K562 (cell line): ENCODE data around the gene LCNL1. TPM values are rescaled to one million over a fixed set of nuclear protein-coding genes. Genes with fewer than 3 reads are reported as not detected.

Experiments used
- ATAC-seq: fragments of 200-7000 bp; cut with Tn5 transposase; 3 replicates; pipeline ENCODE4 v1.9.1; 2020; ENCODE audit warnings: moderate library complexity
- BruUV-seq: library from RNA; stranded (reverse); fragments of 400-500 nt; replicated peaks from 2 replicates; lab custom pipeline; 2021; lab: Mats Ljungman, UMichigan
- CTCF ChIA-PET: fragments of 300-600 bp; formaldehyde crosslinking; extraction: SDS; loops from one replicate; lab custom pipeline; 2021; ENCODE audit warnings: low intra/inter-chr PET ratio; lab: Yijun Ruan, JAX
- POLR2A ChIA-PET: fragments of 300-600, 350-650 bp; sonication (Branson Sonifier 250); formaldehyde crosslinking; extraction: SDS; loops from one replicate; lab custom pipeline; 2021; ENCODE audit warnings: antibody characterized with exemption, inconsistent platforms; lab: Yijun Ruan, JAX
- DNase-seq, 4 experiments: peaks; one replicate each; pipeline versions ENCODE4 v3.0.0 to v3.0.0-alpha.2; 2011 to 2018; ENCODE audit warnings: low spot score in 3 of 4, mixed read lengths in 3 of 4; ENCODE audit errors: extremely low read depth in 1 of 4
- FAIRE-seq: peaks from 2 replicates; lab custom pipeline; 2011; peaks lifted over from hg19 to GRCh38; lab: Jason Lieb, UNC
- H2AFZ ChIP-seq: 2 replicates; pipeline ENCODE4 v1.6.0; 2011; ENCODE audit warnings: low read depth, low read length, control low read depth, inconsistent platforms
- H3K27ac ChIP-seq: fragments of 200-600 bp; 3 replicates; pipeline ENCODE4 v1.8.0; 2011; ENCODE audit warnings: low read depth, mild to moderate bottlenecking, control low read depth, inconsistent platforms, low read length, moderate library complexity, mixed read lengths; ENCODE audit errors: extremely low read depth
- H3K27me3 ChIP-seq, 2 experiments: fragments of 300-600 bp in 1 of 2; 2 replicates in 1 of 2; 3 replicates in 1 of 2; pipeline versions ENCODE4 v1.6.0 to v1.8.0; 2011; ENCODE audit warnings: inconsistent platforms in 2 of 2, low read length in 2 of 2, mild to moderate bottlenecking in 1 of 2, mixed read lengths in 1 of 2, moderate library complexity in 1 of 2; ENCODE audit not compliant: control insufficient read depth in 2 of 2, insufficient read depth in 2 of 2
- H3K36me3 ChIP-seq: fragments of 300-600 bp; 3 replicates; pipeline ENCODE4 v1.8.0; 2011; ENCODE audit warnings: mild to moderate bottlenecking, low read length, inconsistent platforms; ENCODE audit not compliant: control insufficient read depth, insufficient read depth
- H3K4me1 ChIP-seq, 2 experiments: fragments of 200-600 bp in 1 of 2; replicated peaks in 1 of 2; 2 replicates in 1 of 2; 3 replicates in 1 of 2; pipeline versions ENCODE4 v1.5.1 to v1.8.0; 2011; ENCODE audit warnings: inconsistent platforms in 2 of 2, low read length in 2 of 2, mild to moderate bottlenecking in 1 of 2, mixed read lengths in 1 of 2, moderate library complexity in 1 of 2; ENCODE audit not compliant: control insufficient read depth in 2 of 2, insufficient read depth in 2 of 2
- H3K4me2 ChIP-seq: 2 replicates; pipeline ENCODE4 v1.6.1; 2011; ENCODE audit warnings: low read length, control low read depth, inconsistent platforms, mixed read lengths; ENCODE audit not compliant: insufficient read depth
- H3K4me3 ChIP-seq: fragments of 200-600 bp; sonication (generic), shearing (Covaris generic); 2 replicates; pipeline ENCODE4 v1.5.1; 2016; ENCODE audit warnings: control low read depth, inconsistent platforms
- H3K79me2 ChIP-seq: fragments of 200-600 bp; 3 replicates; pipeline ENCODE4 v1.8.0; 2011; ENCODE audit warnings: low read length, inconsistent platforms; ENCODE audit not compliant: control insufficient read depth, insufficient read depth
- H3K9ac ChIP-seq, 2 experiments: 2 replicates each; pipeline versions ENCODE4 v1.6.0 to v1.6.1; 2011; ENCODE audit warnings: low read depth in 2 of 2, low read length in 2 of 2, control low read depth in 1 of 2, inconsistent platforms in 1 of 2, mild to moderate bottlenecking in 1 of 2, mixed read lengths in 1 of 2; ENCODE audit not compliant: insufficient read depth in 1 of 2
- H3K9me1 ChIP-seq: one replicate; pipeline ENCODE4 v1.6.0; 2011; ENCODE audit warnings: inconsistent platforms, mild to moderate bottlenecking, low read length, moderate library complexity; ENCODE audit not compliant: control insufficient read depth, insufficient read depth
- H3K9me3 ChIP-seq: replicated peaks from 2 replicates; pipeline ENCODE4 v1.5.1; 2011; ENCODE audit warnings: low read depth, low read length, inconsistent platforms; ENCODE audit not compliant: control insufficient read depth, insufficient read depth
- H4K20me1 ChIP-seq: replicated peaks from 2 replicates; pipeline ENCODE4 v1.6.1; 2011; ENCODE audit warnings: low read length, inconsistent platforms, mixed read lengths; ENCODE audit not compliant: control insufficient read depth, insufficient read depth
- AFF1 ChIP-seq, 2 experiments: fragments of 450-650 bp; IDR thresholded peaks; 2 replicates each; pipeline ENCODE4 v1.6.1; 2018; ENCODE audit warnings: mild to moderate bottlenecking in 2 of 2, low read depth in 1 of 2; ENCODE audit not compliant: partially characterized antibody in 2 of 2
- PHB2 ChIP-seq: fragments of 450-650 bp; IDR thresholded peaks from 2 replicates; pipeline ENCODE4 v1.6.1; 2017; ENCODE audit warnings: low read depth
- SMARCE1 ChIP-seq: fragments of 450-650 bp; IDR thresholded peaks from 2 replicates; pipeline ENCODE4 v1.7.1; 2016; ENCODE audit warnings: mild to moderate bottlenecking
- ZNF174 ChIP-seq: fragments of 250-450 bp; sonication (Bioruptor Pico); IDR thresholded peaks from 2 replicates; pipeline ENCODE4 v1.4.0; 2020; ENCODE audit warnings: mild to moderate bottlenecking
- WGBS: fragments of 100-300 bp; shearing (Covaris generic); methylation state at CpG from one replicate; pipeline ENCODE4 v1.1.6; 2016; ENCODE audit warnings: low coverage, mixed read lengths; ENCODE audit not compliant: insufficient coverage; ENCODE audit errors: missing lambda C conversion rate; 5-methylcytosine and 5-hydroxymethylcytosine counted together
- in situ Hi-C: fragments of 300-500 bp; cut with MboI; formaldehyde crosslinking; loops from 4 replicates; pipeline ENCODE4 v1.15.0; 2018; ENCODE audit warnings: inconsistent platforms, mixed read lengths
- intact Hi-C: fragments of 100-400 bp; cut with micrococcal nuclease; formaldehyde crosslinking; loops from 2 replicates; pipeline ENCODE4 v1.14.2; 2022
- polyA plus RNA-seq, 8 experiments: library from polyadenylated mRNA; depleted of rRNA in 4 of 8; stranded (reverse) in 5 of 8; unstranded in 3 of 8; fragments of >200 nt; fragmentation: Nextera tagmentation in 2 of 8; fragmentation: Illumina TruSeq in 1 of 8; extraction: Ambion mirVana in 2 of 8; extraction: Trizol in 1 of 8; gene quantifications; 2 replicates each; pipeline versions ENCODE4 v1.2.1 to v1.2.3, GENCODE V29; 2011 to 2014; ENCODE audit warnings: inconsistent platforms in 1 of 8, missing spikeins in 1 of 8
- total RNA-seq, 7 experiments: library from RNA; depleted of rRNA in 6 of 7; stranded (reverse); fragments of >200 nt in 6 of 7; fragmentation: Illumina TruSeq in 2 of 7; extraction: Trizol in 2 of 7; gene quantifications; 2 replicates each; pipeline versions ENCODE4 v1.2.1 to v1.2.3, GENCODE V29; 2011 to 2021; ENCODE audit warnings: low replicate concordance in 1 of 7

LCNL1 gene
- total and polyA plus RNA-seq, 9 of the 15 experiments (the other 6 are each of a cell fraction or from before 2014, with no cell fraction given): 0.04 to 0.16 (median 0.04) TPM; not detected in 4

GRCh38 chr9:136969150-136969549 lies 13.6 kb upstream of the LCNL1 start:
- no peaks in the 10 kb centered on the region for H3K27me3 ChIP-seq

More at GRCh38 chr9:136969150-136969549, 13.6 kb upstream of the LCNL1 start:
- H3K27ac ChIP-seq: no peak overlapping the region
- DNase-seq (no peak), ATAC-seq (no peak), FAIRE-seq (no peak)
- BruUV-seq: no TSS peak
- H3K36me3 ChIP-seq: no peaks in the 10 kb centered on the region
- no peaks in the 10 kb centered on the region for H3K9me3 ChIP-seq
- H2AFZ ChIP-seq: no peak overlapping the region
- CTCF ChIA-PET: no interaction called here
- peak overlapping the region in 1 of 2 experiments; percentile 58; a peak in 2 of 4 replicates for H3K9ac ChIP-seq
- no peaks in the 10 kb centered on the region for H4K20me1 ChIP-seq
- H3K4me2 ChIP-seq: no peak overlapping the region
- peaks cover 16 to 76% of the 10 kb centered on the region in 2 experiments; a peak in 4 of 5 replicates for H3K4me1 ChIP-seq
- intact Hi-C loops: no loop called here
- H3K79me2 ChIP-seq: no peaks in the 10 kb centered on the region
- no peak overlapping the region for H3K4me3 ChIP-seq
- 76% methylated on average over 17 of the region's 17 CpGs for WGBS
- no peak for TF ChIP-seq ZNF174 (CRISPR knock-in tag)
- no peak for TF ChIP-seq SMARCE1
- TF ChIP-seq PHB2: no peak
- TF ChIP-seq AFF1 (IDR thresholded peaks at IDR 0.05; ENCODE audit: low read depth in 1 of 2, partially characterized antibody in 2 of 2): no peak
- POLR2A ChIA-PET: interaction anchor here (0.7 kb wide), 1 partner anchor 30 kb away, joined by 3 read pairs; no protein-coding TSS in a partner anchor
- H3K9me1 ChIP-seq: no peaks in the 10 kb centered on the region
- in situ Hi-C loops: no loop called here
